Activated CD8-positive, alpha-beta memory T cell treated with anti-CD3 and anti-CD28 coated beads for 24 hours (primary cell): ENCODE measurements around the gene ZNF831.

Experiments used
- DNase-seq: peaks from one replicate; pipeline ENCODE4 v3.0.0-alpha.2; 2020

ZNF831 gene

DNA sequence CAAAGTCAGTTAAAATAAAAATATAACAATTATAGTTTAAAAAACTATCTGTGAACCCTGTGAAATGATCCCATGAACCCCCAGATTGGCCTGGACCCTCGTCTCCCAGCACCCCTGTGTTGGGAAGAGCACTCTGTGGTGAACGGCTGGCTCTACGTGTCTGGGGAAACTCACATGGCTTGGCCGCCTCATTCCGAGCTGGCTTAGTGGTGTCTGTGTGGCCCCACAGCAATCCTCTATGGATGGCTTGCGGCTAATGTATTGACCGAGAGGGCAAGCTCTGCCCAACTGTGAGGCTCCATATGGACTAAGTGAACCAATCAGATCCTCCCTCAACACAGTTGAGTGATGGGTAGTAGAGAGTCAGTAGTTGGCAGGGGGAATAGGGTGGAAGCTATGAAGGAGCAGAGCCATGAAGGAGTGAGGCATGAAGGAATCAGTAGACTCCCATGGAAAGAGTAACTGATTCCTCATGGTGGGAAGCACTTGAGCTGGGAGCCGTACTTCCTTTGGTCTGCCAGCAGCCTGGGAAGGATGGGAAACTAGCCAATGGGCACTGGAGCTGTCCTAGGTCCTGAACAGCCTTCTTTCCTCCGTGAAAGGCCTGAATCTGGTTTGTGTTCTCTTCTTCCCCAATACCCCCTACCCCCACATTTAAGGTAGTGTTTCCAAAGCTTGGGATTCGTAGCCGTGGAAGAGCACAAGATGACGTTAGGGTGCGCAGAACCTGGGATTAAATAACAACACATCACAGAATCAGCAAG lies 21.6 kb upstream of the ZNF831 start:
- DNase-seq: no peak

DNA sequence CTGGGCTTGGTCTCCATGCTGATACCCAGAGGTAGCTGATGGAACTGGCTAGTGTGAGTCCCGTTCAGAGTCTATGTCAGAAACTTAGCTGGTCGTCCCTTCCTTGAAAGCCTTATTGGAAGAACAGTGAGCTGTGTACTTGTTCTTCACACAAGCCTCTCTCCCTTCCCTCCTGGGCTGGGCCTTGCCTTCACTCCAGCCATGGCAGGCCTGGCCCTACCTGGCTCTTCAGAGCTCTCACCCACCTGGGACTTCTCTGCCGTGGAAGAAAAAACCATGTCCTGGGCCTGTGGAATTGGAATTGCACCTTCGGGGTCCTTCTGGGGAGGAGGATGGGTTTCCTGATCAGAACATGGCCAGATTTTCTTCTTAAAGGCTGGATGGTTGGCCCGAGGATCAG lies 20.3 kb upstream of the ZNF831 start:
- peak; percentile 52 for DNase-seq

DNA sequence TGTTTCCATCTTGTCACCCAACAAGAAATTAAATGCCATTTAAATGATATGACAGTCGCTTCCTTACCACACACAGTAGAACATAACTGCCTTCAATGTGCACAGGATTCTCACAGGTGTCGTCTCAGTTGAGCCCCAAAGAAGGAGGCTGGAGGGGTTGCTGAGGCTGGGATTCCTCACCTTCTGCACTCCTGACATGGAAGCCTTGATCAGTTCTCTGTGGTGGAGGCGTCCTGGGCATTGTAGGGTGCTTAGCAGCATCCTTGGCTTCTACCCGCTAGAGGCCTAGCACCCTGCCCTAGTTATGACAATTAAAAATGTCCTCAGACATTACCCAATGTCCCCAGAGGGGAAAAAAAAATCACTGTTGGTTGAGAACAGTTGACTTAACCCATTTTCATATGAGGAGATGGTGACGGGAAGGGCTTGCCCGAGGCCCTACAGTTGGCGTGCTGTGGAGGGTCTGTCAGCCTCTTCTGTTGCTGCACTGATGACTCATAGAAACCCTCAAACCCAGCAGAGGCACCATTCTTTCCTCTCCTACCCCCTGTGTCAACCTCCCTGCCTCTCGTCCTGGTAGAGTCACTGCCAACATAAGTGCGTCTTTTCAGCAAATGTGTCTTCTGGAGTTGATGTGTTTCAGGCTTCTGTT lies 19.3 kb upstream of the ZNF831 start:
- DNase-seq: peak; percentile 80

DNA sequence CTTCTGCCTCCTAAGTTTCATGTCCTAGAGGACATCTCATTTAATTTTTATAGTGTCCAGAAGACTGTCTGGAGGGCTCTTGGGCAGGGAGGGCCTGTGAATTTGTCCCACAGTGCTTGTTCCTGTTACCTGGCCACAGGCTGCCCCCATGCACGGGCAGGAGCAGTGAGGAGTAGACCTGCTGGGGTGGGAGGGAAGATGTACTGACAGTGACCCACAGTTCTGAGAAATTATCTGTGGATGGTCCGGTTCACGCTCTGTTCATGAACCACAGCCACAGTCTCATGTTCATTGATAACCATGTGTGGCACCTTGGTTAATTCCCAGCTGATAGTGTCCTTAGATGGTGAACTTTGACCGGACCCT lies 18.8 kb upstream of the ZNF831 start:
- DNase-seq: no peak

DNA sequence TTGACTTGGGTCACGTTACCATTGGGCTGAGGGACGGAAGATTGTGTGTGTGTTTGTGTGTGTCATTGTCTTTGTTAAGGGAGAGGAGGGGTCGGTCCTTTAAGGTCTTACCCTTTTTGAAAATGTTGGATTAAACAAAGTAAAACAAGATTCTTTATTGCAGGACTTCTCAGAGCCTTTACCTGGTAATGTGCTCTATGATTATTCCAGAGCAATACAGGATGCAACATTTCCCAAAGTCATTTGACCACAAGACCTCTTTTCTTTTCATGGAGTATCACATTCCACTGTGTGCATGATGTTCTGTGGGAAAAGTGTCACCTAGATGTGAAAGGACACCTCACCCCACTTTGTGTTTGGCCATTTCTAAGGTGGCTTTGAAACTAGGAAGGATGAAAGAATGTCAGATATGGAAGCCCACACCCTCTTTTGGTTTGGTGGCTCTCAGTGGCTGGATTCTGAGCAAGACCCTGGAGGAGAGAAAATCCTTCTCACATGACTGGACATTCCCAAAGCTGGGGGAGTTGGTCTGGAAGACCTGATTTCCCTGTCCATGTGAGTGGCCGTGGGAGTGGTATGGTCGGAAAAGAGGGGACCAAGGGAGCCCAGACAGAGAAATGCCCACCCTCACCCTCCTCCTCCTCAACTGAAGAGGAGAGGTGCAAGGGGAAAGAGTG lies 18.2 kb upstream of the ZNF831 start:
- no peak for DNase-seq

DNA sequence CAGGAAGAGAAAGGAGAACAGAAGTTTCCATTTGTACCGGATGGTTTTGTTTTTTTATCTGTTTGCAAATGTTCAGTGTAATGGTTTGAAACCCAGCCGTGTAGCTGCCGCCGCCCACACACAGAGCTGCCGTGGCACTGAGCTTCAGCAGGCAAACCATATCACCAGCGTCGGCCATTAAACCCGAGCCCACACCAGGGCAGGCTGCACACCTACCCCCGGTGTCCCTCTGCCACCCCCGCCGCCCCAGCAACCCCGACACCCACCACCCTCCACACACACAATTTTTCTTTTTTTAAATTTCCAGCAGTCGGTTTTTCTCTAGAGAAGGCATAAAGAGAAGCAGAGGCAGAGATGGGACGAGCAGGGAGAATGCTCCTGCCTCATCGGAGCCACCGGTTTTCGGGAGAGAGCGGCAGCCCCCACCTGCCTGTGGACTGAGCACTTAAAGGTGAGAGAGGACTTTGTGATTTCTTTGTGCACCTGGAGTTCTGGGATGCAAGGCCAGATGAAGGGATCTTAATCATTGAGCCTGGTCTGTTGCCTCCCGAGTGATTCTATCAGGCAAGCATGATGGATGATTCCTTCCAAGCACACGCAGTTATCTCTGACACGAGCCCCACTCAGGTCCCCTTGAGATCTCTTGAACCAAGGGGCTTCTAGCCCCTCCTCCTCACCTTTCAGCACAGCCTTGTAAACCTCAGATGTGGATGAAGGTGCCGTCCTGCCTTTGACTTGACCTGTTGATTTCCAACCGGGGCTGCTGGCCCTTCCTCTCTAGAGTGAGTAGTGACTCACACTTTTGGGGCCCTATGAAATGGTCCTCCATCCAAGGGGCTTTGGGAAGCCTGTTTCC lies 17.5 kb upstream of the ZNF831 start:
- DNase-seq: peak; percentile 86

DNA sequence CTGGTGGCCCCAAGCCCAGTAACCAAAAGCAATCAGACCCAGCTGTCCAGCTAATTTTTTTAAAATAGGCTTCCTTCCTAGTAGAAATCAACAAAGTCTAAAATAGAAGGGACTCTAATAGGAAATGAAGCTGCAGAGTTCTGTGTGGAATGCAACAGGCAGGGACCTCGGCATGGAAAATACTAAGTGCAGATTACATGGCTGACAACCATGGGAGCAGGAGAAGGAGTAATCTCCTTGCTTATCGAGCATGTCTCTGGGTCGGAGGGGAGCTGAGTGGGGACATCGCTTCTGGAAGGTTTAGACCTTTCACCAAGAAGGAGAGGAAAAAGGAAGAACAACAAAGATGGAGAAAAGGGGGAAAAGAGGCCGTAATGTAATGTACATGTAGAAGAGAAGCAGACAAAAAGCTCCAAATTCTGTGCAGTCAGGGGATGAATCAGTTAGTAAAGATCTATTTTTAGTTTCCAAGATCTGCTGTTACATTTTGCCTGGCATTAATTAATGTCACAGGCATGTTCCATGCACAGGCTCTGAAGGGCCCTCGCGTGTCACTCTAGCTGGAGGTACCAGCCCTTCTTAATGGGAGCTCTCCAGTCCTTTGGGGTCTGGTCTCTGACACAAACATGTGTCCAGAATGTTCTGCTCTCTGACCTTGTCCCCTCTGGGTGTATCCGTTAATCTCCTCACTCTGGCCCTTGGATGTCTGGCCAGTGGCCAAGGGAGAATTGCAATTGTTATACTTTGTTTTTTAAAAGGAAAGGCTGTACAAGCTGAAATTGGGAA lies 16.6 kb upstream of the ZNF831 start:
- DNase-seq: peak; percentile 64

DNA sequence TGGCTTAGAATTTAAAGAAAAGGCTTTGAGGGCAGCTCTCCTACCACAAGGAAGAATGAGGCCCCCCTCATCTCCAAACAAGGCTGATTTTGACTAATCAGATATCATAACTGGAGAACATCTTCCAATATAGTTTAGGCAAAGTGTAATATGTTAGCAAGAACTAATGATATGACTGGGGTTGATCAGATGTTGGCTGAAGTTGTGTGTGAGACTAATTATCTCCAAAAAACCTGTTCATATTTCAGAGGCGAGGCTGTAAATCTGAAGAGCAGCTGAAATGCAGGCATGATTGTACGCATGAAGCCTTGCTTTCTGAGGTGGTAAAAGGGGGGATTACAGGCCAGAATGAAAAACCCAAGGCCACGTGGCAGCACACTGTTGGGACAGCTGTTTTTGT lies 16.0 kb upstream of the ZNF831 start:
- no peak for DNase-seq

DNA sequence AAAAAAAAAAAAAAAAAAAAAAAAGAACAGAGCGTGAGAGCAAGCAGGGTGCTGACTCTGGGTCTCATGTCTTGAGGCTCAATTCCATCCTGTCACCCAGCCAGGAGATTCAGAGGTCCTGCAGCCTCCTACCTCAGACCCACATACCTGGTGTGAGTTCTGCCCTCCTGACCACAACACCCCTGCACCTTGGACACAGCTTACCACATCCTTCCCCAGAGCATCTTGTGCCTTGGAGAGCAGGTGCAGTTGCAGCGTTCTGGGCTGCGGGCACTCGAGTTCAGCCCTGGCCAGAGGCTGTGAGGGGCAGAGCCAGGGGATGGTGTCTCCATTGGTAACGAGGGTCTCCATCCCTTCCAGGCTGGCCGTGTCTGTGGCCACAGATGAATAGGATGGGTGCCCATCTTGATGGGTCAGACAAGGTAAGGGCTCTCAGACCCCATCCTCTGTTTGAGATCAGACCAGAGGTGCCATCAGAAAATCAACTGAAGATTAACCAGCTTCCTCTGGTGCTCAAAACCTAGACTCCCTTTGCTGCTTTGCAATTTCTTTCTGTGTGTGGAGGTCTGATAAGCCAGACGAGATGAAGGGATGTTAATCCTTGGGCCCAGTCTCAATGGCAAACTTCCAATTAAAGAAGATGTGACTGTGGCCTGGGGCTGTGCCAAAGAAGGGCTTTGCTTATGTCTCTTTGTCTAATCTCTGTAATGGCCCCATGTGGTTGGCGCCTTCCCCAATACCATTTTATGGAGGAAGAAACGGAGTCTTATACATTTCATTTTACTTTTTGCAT lies 14.7 kb upstream of the ZNF831 start:
- DNase-seq: peak; percentile 61

DNA sequence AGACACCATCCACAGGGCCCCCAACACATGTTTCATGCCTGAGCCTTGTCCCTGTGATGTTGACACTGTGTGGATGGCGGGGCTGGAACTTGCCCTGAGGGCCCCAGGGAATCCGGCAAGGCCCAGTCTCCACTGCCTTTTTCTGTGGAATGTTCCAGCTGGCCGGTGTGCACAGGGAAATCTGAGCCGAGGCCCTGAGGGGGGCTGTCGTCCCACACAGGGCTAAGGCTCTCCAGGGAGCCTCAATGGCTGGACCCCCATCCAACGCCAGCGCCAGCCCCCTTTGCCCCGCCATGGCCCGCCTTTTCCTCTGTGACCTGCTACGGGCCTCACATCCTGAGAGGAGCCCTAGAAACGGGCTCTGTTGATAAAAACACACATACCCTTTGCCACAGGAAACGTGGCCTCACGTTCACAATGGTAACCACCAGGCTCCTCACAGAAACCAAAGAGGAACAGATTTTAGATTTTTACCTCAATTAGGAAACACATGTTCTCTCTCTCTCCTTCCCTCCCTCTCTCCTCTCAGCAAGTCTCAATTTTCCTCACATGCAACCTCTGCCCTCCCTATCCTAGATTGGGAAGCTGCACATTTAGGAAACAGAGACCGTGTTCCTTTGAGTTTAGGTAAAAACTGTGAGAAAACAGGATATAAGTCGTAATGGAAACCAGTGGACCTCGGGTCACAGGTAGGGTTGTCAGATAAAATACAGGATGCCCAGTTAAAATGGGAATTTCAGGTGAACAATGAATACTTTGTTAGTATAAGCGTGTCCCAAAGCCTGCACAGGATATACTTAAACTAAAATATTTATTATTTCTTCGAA lies 13.7 kb upstream of the ZNF831 start:
- DNase-seq: peak; percentile 77

DNA sequence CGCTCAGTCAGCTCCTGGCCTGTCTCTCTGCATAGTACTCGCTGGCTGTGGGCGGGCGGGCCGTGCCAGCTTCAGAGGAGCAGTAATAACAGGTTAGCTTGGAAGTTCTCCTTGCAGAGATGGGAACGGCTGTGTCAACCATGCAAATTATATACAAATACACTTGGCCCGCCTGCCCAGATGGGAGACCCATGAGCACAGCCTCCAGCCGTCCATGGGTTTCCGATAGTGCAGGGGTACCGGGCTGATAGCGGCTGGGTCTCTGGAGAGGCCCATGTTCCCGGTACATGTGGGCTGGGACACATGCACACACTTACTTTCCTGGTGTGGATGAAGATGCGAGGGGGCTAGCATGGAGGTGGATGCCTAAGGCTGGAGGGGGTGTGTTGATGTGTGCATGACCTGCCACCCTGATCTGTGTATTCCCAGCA lies 12.8 kb upstream of the ZNF831 start:
- peak; percentile 56 for DNase-seq

DNA sequence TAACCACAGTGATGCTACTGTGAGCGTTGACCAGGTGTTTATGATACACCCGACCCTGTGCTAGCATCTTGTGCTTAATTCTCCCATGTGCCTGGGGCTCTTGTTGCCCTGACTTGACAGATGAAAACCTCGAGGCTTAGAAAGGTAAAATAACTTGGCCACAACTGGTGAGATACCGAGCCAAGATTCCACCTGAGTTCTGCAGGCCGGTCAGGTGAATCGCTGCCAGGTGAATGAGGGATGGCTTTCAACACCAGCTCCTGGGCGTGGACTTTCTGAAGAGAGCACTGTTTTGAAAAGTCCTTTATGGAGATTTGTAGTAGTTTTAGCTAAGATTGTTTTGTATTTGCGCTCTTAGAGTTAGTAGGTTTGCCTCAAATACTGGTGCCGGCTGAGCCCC lies 12.2 kb upstream of the ZNF831 start:
- no peak for DNase-seq

DNA sequence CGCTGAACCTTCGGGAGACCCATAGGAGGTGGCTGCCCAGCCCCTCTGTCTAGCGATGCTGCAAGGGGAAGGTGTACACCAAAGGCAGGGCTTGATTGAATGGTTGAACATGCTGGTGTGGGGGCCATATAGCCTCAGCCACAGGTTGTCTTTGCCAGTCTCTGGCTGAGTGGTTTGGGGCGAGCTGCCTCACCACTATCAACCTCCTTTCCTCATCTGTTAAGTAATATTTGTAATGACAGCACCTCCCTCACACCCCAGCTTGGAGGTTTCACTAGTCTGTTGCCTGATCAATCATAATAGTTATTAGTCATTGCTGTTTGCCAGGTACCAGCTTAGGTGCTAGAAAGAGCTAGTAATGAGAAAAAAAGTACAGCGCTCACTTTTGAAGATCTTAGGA lies 11.8 kb upstream of the ZNF831 start:
- peak; percentile 71 for DNase-seq

DNA sequence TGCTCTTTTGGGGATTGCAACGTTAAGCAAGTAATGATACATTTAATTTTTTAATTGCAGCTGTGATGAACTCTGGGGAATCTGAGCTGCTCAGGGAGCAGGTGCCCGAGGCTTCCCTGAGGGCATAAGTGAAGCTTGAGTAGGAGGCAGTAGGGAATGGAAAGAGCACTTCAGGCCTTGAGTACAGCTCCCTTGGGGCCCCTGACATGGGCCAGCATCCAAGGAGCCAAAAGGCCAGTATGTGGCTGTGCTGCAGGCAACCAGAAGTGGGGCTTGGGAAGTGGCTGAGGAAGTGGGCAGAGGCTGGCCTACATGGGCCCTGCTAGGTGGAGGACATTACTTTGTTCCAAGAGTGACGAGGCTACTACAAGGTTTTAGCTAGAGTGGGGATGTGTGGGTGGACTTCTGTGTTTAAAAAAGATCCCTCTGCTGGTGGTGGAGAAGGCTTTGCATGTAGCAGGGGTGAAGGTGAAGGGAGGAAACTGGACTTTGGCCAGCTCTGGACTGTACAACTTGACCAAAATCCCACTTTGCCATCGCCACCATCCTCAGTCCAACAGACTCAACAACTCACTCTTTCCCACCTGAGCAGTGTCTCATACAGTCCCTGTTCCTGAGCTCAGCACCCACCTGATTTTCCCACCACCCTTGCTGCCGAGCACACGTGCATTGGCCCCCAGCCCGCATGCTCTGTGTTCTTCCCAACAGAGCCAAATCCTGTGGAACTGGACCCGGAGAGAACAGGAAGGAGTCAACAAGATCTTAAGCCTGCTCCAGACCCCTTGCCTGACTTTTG lies 10.9 kb upstream of the ZNF831 start:
- peak; percentile 59 for DNase-seq

DNA sequence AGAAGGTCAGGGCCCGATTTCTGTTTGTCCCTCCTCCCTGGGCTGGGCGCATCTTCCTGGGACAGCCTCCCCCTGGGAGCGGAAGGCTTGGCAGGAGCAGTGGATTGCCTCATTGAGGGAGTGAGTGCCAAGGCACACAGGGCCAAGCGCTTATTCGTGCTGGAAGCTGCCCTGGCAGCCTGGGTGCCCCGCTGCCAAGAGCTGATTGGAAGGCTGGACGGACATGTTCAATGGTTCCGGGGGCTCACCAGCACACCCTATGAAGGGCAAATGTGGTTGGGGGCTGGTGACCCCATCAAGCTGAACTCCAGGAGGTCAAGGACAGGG lies 10.3 kb upstream of the ZNF831 start:
- peak; percentile 47 for DNase-seq

DNA sequence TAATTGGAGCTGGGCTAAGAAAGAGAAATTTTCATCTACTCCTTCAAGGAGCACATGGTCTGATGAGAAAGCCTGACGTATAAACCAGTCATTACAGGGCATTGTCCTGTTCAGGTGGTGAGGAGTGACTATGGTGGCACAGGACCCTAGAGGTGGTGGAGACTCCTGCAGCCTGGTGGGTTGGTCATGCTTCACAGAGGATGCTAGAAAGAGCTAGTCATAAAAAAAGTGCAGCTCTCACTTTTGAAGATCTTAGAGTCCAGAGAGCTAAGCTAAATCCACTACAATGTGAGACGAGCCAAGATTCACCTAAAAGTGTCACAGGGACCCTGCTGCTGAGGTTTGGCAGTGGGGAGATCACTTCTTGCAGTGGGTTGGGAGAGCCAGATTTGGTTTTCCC lies 9.8 kb upstream of the ZNF831 start:
- peak; percentile 45 for DNase-seq

DNA sequence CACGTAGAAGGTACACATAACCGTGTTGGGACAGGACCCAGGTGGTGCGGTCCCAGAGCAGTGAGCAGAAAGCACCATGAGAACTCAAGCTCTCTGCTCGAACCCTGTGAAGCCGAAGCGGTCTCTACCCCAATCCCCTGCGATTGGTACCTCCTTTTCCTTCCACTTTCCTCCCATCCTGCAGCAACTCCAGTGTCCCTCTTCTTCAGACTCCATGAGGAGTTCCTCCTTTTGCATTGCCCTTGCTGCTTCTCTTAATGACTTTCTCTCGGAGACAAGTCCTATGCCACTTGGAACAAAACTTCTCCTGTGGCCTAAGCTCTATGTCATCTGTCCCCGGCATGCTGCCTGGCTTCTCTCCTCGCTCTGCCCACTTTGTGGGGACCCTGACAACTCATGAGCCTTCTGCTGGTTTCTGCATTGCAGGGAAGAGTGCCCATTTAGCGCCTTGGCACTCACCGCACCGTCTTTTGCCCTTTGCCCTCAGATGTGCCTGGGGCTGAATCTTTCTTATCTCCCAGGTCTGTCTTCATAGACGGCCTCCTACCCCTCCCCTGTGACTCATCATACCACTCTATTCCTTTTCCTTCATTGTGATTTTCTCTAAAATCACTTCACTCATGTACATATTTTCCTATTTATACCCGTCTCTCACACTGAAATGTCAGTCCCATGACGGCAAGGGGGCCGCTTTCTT lies 9.2 kb upstream of the ZNF831 start:
- no peak for DNase-seq

DNA sequence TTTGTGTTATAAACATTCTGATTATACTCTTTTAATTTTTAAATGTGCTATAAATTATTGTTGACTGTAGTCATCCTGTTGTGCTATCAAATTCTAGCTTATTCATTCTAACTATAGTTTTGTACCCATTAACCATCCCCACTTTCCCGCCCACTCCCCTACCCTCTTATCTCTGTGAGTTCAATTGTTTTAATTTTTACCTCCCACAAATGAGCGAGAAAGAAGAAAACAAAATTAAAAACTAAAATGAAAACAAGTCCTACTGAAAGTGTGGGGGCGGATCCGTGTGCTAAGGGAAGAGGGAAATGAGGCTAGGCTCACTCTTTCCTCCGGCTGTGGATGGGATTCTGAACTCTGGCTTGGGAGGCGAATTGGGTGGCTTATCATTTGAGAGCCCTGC lies 6.6 kb upstream of the ZNF831 start:
- no peak for DNase-seq

DNA sequence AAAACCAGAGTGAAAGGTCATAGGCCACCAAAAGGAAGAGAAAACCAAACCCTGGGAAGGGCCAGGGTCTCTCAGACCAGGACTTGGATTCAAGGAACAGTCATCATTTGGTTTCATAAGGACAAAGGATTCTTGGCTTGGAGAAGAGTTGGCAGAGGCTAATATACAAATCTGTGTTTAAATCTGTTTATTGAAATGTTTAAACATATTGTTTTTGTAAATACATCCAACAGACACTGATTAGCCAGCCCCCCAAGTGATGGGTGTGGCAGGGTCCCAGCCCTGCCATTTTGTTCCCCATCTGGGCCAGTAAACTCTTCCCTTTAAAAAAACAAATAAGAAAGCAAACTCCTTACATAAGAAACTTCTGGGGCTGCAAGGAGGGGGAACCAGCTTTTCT lies 6.1 kb upstream of the ZNF831 start:
- no peak for DNase-seq
